Memory B cell (primary cell): ENCODE measurements around the gene NEUROG1.
"Not testable (repeated sequence)": the region's sequence is repeated elsewhere in the genome, so short reads cannot be mapped to it uniquely, and the experiment has no call there.

Experiments used
- ATAC-seq: fragments of 150-1000 bp; cut with Tn5 transposase; 2 replicates; pipeline ENCODE4 v1.10.0; 2021; ENCODE audit warnings: low read depth, mild to moderate bottlenecking, moderate library complexity
- DNase-seq, 2 donors: peaks; one replicate each; pipeline ENCODE4 v3.0.0; 2022; ENCODE audit warnings: low spot score in 2 of 2
- H3K27ac Mint-ChIP-seq: one replicate; pipeline ENCODE4 v1.8.0; 2022; ENCODE audit warnings: mild to moderate bottlenecking, moderate library complexity, mixed read lengths
- H3K27me3 Mint-ChIP-seq: one replicate; pipeline ENCODE4 v1.8.0; 2022; ENCODE audit warnings: mixed read lengths
- H3K36me3 Mint-ChIP-seq: one replicate; pipeline ENCODE4 v1.8.0; 2022; ENCODE audit warnings: mild to moderate bottlenecking, mixed read lengths
- H3K4me1 Mint-ChIP-seq: one replicate; pipeline ENCODE4 v1.8.0; 2022; ENCODE audit warnings: mixed read lengths
- H3K4me3 Mint-ChIP-seq: one replicate; pipeline ENCODE4 v1.8.0; 2022; ENCODE audit warnings: mild to moderate bottlenecking, moderate library complexity, mixed read lengths
- H3K9me3 Mint-ChIP-seq: one replicate; pipeline ENCODE4 v1.8.0; 2022; ENCODE audit warnings: mixed read lengths

NEUROG1 gene

GRCh38 chr5:135537271-135537670, 1.5 kb upstream of the NEUROG1 start:
- Mint-ChIP-seq H3K9me3 (no peaks in the 10 kb centered on the region), H3K27ac (no peak overlapping the region), H3K4me1 (peaks cover 4% of the 10 kb centered on the region), H3K4me3 (no peak overlapping the region), H3K36me3 (no peaks in the 10 kb centered on the region), H3K27me3 (peaks cover 45% of the 10 kb centered on the region)
- ATAC-seq (no peak), DNase-seq (no peak)

- no peak overlapping the region for H3K4me3 Mint-ChIP-seq
- H3K4me1 Mint-ChIP-seq, result peaks cover 4% of the 10 kb centered on the region
- H3K36me3 Mint-ChIP-seq, result no peaks in the 10 kb centered on the region
- H3K9me3 Mint-ChIP-seq, result no peaks in the 10 kb centered on the region
- DNase-seq, result no peak
- no peak for ATAC-seq
- H3K27me3 Mint-ChIP-seq, result peaks cover 44% of the 10 kb centered on the region
- H3K27ac Mint-ChIP-seq, result no peak overlapping the region
Observed at GRCh38 chr5:135535420-135535819, 344 bp downstream of the NEUROG1 start.

GRCh38 chr5:135534609-135535419, 950 bp downstream of the NEUROG1 start:
- no peak overlapping the region for H3K27ac Mint-ChIP-seq
- peak overlapping the region; percentile 8 for H3K4me3 Mint-ChIP-seq
- peaks cover 46% of the 10 kb centered on the region for H3K27me3 Mint-ChIP-seq

GRCh38 chr5:135533794-135534193, 2.0 kb downstream of the NEUROG1 start:
- Mint-ChIP-seq H3K27me3 (peaks cover 41% of the 10 kb centered on the region), H3K4me3 (no peak overlapping the region)
- no peak for ATAC-seq

More at GRCh38 chr5:135534609-135535419, 950 bp downstream of the NEUROG1 start:
- Mint-ChIP-seq H3K36me3 (peaks cover 2% of the 10 kb centered on the region), H3K9me3 (peaks cover 3% of the 10 kb centered on the region), H3K4me1 (peaks cover 4% of the 10 kb centered on the region)
- DNase-seq, result no peak
- ATAC-seq, result no peak

GRCh38 chr5:135533334-135533733, 2.4 kb downstream of the NEUROG1 start:
- Mint-ChIP-seq H3K27ac (no peak overlapping the region), H3K9me3 (peaks cover 3% of the 10 kb centered on the region), H3K27me3 (peaks cover 41% of the 10 kb centered on the region), H3K36me3 (peaks cover 2% of the 10 kb centered on the region), H3K4me1 (peaks cover 4% of the 10 kb centered on the region), H3K4me3 (no peak overlapping the region)
- no peak for ATAC-seq
- no peak for DNase-seq

More at GRCh38 chr5:135533794-135534193, 2.0 kb downstream of the NEUROG1 start:
- Mint-ChIP-seq H3K4me1 (peaks cover 4% of the 10 kb centered on the region), H3K9me3 (peaks cover 3% of the 10 kb centered on the region), H3K27ac (no peak overlapping the region), H3K36me3 (peaks cover 2% of the 10 kb centered on the region)
- DNase-seq, result no peak

GRCh38 chr5:135529576-135529975, 6.2 kb downstream of the NEUROG1 start:
- H3K4me3 Mint-ChIP-seq, DNase-seq, H3K27ac Mint-ChIP-seq, H3K36me3 Mint-ChIP-seq, ATAC-seq, H3K4me1 Mint-ChIP-seq, H3K9me3 Mint-ChIP-seq: not testable (repeated sequence)
- H3K27me3 Mint-ChIP-seq, result peaks cover 31% of the 10 kb centered on the region

GRCh38 chr5:135526924-135527323, 8.8 kb downstream of the NEUROG1 start:
- ATAC-seq, result no peak
- H3K36me3 Mint-ChIP-seq, result peaks cover 6% of the 10 kb centered on the region
- no peaks in the 10 kb centered on the region for H3K4me1 Mint-ChIP-seq
- H3K27me3 Mint-ChIP-seq, result peaks cover 22% of the 10 kb centered on the region
- DNase-seq, result no peak
- H3K4me3 Mint-ChIP-seq, result no peak overlapping the region
- no peak overlapping the region for H3K27ac Mint-ChIP-seq
- peaks cover 12% of the 10 kb centered on the region for H3K9me3 Mint-ChIP-seq

- peaks cover 29% of the 10 kb centered on the region for H3K27me3 Mint-ChIP-seq
Observed at GRCh38 chr5:135521964-135522363, 13.8 kb downstream of the NEUROG1 start.

GRCh38 chr5:135517631-135518030, 18.1 kb downstream of the NEUROG1 start:
- peaks cover 19% of the 10 kb centered on the region for H3K27me3 Mint-ChIP-seq
- peaks cover 2% of the 10 kb centered on the region for H3K36me3 Mint-ChIP-seq
- ATAC-seq (no peak), DNase-seq (no peak)
- H3K9me3 Mint-ChIP-seq, result peaks cover 10% of the 10 kb centered on the region
- no peak overlapping the region for H3K27ac Mint-ChIP-seq
- H3K4me3 Mint-ChIP-seq, result no peak overlapping the region
- no peaks in the 10 kb centered on the region for H3K4me1 Mint-ChIP-seq

More at GRCh38 chr5:135521964-135522363, 13.8 kb downstream of the NEUROG1 start:
- Mint-ChIP-seq H3K27ac (no peak overlapping the region), H3K9me3 (peaks cover 14% of the 10 kb centered on the region), H3K4me3 (no peak overlapping the region), H3K36me3 (peaks cover 7% of the 10 kb centered on the region), H3K4me1 (no peaks in the 10 kb centered on the region)
- no peak for DNase-seq
- no peak for ATAC-seq

- Mint-ChIP-seq H3K9me3 (peaks cover 5% of the 10 kb centered on the region), H3K4me1 (no peaks in the 10 kb centered on the region), H3K36me3 (no peaks in the 10 kb centered on the region), H3K4me3 (no peak overlapping the region), H3K27ac (no peak overlapping the region), H3K27me3 (peaks cover 6% of the 10 kb centered on the region)
- DNase-seq, result no peak
- ATAC-seq, result no peak
Observed at GRCh38 chr5:135514116-135514515, 21.6 kb downstream of the NEUROG1 start.

- Mint-ChIP-seq H3K4me1 (peaks cover 3% of the 10 kb centered on the region), H3K9me3 (peaks cover 2% of the 10 kb centered on the region), H3K27me3 (peaks cover 5% of the 10 kb centered on the region), H3K4me3 (no peak overlapping the region), H3K27ac (no peak overlapping the region), H3K36me3 (no peaks in the 10 kb centered on the region)
- no peak for DNase-seq
- no peak for ATAC-seq
Observed at GRCh38 chr5:135511761-135512575, 23.8 kb downstream of the NEUROG1 start.

GRCh38 chr5:135509995-135510394, 25.8 kb downstream of the NEUROG1 start:
- H3K27ac Mint-ChIP-seq, result no peak overlapping the region

GRCh38 chr5:135508496-135509005, 27.2 kb downstream of the NEUROG1 start:
- DNase-seq (no peak), ATAC-seq (no peak)
- no peak overlapping the region for H3K4me3 Mint-ChIP-seq
- H3K36me3 Mint-ChIP-seq, result no peaks in the 10 kb centered on the region
- peaks cover 6% of the 10 kb centered on the region for H3K27me3 Mint-ChIP-seq
- no peaks in the 10 kb centered on the region for H3K9me3 Mint-ChIP-seq
- no peak overlapping the region for H3K27ac Mint-ChIP-seq
- peaks cover 3% of the 10 kb centered on the region for H3K4me1 Mint-ChIP-seq

More at GRCh38 chr5:135509995-135510394, 25.8 kb downstream of the NEUROG1 start:
- Mint-ChIP-seq H3K4me1 (peaks cover 3% of the 10 kb centered on the region), H3K36me3 (no peaks in the 10 kb centered on the region), H3K9me3 (no peaks in the 10 kb centered on the region), H3K4me3 (no peak overlapping the region), H3K27me3 (peaks cover 5% of the 10 kb centered on the region)
- DNase-seq (no peak), ATAC-seq (no peak)

GRCh38 chr5:135505973-135506372, 29.8 kb downstream of the NEUROG1 start:
- H3K4me3 Mint-ChIP-seq, result no peak overlapping the region
- DNase-seq (no peak), ATAC-seq (no peak)
- H3K36me3 Mint-ChIP-seq, result no peaks in the 10 kb centered on the region
- H3K9me3 Mint-ChIP-seq, result no peaks in the 10 kb centered on the region
- H3K27me3 Mint-ChIP-seq, result peaks cover 12% of the 10 kb centered on the region
- peaks cover 3% of the 10 kb centered on the region for H3K4me1 Mint-ChIP-seq
- H3K27ac Mint-ChIP-seq, result no peak overlapping the region
